ENCODE measurements around the gene ANKH. TPM values are rescaled to one million over a fixed set of nuclear protein-coding genes. Genes with fewer than 3 reads are reported as not detected.
"Not testable (repeated sequence)": the region's sequence is repeated elsewhere in the genome, so short reads cannot be mapped to it uniquely, and the experiment has no call there.

ANKH gene
- polyA plus RNA-seq, 2 of the 4 experiments (the other 2 are of a cell fraction): 11.7 to 17.3 TPM

DNA sequence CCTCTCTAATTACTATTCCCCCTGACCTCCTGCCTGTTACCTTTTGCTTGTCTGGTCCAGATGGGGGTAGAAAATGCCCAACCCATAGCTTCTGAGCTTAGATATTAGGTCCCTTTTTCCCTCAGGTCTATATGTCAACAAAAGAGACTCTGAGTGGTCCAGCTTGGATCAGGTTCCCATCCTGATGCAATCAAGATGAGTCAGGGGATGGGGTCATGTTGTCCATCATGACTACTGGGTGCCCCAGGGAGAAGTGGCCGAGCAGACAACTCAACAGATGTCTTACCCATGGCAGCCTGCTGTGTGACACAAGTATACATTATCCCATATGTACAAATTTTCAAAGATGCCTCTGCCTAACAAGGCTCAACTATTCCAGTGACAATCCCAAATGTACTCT lies 9.1 kb upstream of the ANKH start:
- H3K4me2 ChIP-seq: peak overlapping the region; percentile 41; the same call in 2 of the 3 replicates
- CTCF ChIA-PET: interaction anchor here (0.6 to 1.7 kb wide), 9 partner anchors 8 to 894 kb away, joined by 3 to 8 read pairs (median 3); partner anchors contain the start of gene ANKH
- WGBS (ENCODE audit: missing lambda C conversion rate): 29% methylated on average over 1 of the region's 1 CpG
- peak overlapping the region; percentile 4 to 29; a peak in 2 of 6 replicates for H3K27ac ChIP-seq
- ATAC-seq (peak in 1 of 2 experiments; percentile 41; a peak in 2 of 6 replicates), DNase-seq (ENCODE audit: low read depth in 1 of 2, low spot score in 1 of 2) (peak in 1 of 2 experiments; percentile 26), FAIRE-seq (no peak)
- peaks cover 22% of the 10 kb centered on the region for H3K4me1 ChIP-seq
- TF ChIP-seq RFX5 (IDR thresholded peaks at IDR 0.05) (no peak), RARB (CRISPR knock-in tag; IDR thresholded peaks at IDR 0.05) (no peak), POLR2A (IDR thresholded peaks at IDR 0.05; ENCODE audit: low read length) (no peak), MAZ (IDR thresholded peaks at IDR 0.05; ENCODE audit: borderline replicate concordance, low read depth, low read length) (no peak), JUNB (IDR thresholded peaks at IDR 0.05) (no peak), KDM1A (IDR thresholded peaks at IDR 0.05; ENCODE audit: low read depth) (no peak), EHMT2 (IDR thresholded peaks at IDR 0.05; ENCODE audit: low read depth) (no peak), NR3C1 (IDR thresholded peaks at IDR 0.05) (no peak)
- TF ChIP-seq, protein P1, sequence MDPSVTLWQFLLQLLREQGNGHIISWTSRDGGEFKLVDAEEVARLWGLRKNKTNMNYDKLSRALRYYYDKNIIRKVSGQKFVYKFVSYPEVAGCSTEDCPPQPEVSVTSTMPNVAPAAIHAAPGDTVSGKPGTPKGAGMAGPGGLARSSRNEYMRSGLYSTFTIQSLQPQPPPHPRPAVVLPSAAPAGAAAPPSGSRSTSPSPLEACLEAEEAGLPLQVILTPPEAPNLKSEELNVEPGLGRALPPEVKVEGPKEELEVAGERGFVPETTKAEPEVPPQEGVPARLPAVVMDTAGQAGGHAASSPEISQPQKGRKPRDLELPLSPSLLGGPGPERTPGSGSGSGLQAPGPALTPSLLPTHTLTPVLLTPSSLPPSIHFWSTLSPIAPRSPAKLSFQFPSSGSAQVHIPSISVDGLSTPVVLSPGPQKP (IDR thresholded peaks at IDR 0.05; ENCODE audit: low read depth, low read length): no peak
- TF ChIP-seq, protein P2, sequence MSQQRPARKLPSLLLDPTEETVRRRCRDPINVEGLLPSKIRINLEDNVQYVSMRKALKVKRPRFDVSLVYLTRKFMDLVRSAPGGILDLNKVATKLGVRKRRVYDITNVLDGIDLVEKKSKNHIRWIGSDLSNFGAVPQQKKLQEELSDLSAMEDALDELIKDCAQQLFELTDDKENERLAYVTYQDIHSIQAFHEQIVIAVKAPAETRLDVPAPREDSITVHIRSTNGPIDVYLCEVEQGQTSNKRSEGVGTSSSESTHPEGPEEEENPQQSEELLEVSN (IDR thresholded peaks at IDR 0.05; ENCODE audit: borderline replicate concordance, low read depth): no peak
- POLR2A ChIA-PET: interaction anchor here (0.6 kb wide), 1 partner anchor 54 kb away, joined by 4 read pairs; no protein-coding TSS in a partner anchor
- no peaks in the 10 kb centered on the region for H3K9me3 ChIP-seq
- H3K4me3 ChIP-seq: no peak overlapping the region

DNA sequence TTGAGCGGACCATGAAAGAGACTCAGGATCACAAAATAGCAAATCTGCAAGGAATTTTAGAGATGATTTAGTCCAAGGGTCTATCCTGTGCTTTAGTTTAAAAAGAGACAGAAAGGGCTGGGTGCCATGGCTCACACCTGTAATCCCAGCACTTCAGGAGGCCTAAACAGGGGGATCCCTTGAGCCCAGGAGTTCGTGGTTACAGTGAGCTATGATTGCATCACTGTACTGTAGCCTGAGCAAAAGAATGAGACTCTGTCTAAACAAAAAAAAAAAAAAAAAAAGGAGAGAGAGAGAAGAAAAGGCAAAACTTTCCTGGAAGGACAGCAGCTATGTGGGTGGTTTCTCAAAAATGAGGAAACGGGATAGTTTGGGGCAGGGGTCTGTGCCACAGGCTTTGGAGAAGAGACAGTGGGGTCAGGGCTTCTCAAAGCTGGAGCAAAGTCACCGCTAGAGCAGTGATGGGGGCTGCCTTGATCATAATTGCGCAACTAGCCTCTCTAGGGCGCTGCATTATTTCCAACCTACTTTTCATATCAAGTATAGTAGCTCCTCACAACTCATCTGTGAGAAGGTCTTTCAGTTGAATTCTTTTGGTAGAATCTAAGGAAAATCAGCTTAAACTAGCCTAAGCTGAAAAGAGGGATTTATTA lies 8.5 kb upstream of the ANKH start:
- CTCF ChIA-PET: interaction anchor here (0.6 to 1.7 kb wide), 9 partner anchors 7 to 894 kb away, joined by 3 to 8 read pairs (median 3); no protein-coding TSS in a partner anchor
- 67% methylated on average over 6 of the region's 6 CpGs for WGBS (ENCODE audit: missing lambda C conversion rate)

DNA sequence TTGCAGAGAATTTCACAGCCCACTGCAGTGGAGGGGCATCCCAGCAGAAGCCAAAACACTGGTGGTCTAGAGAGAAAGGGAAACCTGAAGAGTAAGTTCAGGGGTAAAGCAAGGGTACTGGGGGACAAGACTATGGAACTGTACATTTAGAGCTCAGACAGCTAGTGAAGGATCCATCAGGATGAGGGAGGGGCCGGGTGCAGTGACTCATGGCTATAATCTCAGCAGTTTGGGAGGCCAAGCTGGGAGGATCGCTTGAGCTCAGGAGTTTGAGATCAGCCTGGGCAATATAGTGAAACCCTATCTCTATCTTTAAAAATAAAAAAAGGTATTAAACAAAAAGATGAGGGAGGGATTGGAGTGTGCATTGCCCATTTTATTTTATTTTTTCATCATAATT lies 7.8 kb upstream of the ANKH start:
- POLR2A ChIA-PET: no interaction called here
- H3K27ac ChIP-seq: no peak overlapping the region
- no peak overlapping the region for H3K4me3 ChIP-seq
- no peak overlapping the region for H3K4me2 ChIP-seq
- DNase-seq (ENCODE audit: low read depth in 1 of 2, low spot score in 1 of 2): no peak
- 38% methylated on average over 2 of the region's 2 CpGs for WGBS (ENCODE audit: missing lambda C conversion rate)
- no peak for TF ChIP-seq CHD4 (IDR thresholded peaks at IDR 0.05; ENCODE audit: borderline replicate concordance)
- no peak for TF ChIP-seq ESRRA (IDR thresholded peaks at IDR 0.05; ENCODE audit: borderline replicate concordance, low read length)
- TF ChIP-seq FOSB (CRISPR knock-in tag; IDR thresholded peaks at IDR 0.05): no peak
- TF ChIP-seq, protein P3, sequence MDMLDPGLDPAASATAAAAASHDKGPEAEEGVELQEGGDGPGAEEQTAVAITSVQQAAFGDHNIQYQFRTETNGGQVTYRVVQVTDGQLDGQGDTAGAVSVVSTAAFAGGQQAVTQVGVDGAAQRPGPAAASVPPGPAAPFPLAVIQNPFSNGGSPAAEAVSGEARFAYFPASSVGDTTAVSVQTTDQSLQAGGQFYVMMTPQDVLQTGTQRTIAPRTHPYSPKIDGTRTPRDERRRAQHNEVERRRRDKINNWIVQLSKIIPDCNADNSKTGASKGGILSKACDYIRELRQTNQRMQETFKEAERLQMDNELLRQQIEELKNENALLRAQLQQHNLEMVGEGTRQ (IDR thresholded peaks at IDR 0.05): no peak
- TF ChIP-seq, protein P4, sequence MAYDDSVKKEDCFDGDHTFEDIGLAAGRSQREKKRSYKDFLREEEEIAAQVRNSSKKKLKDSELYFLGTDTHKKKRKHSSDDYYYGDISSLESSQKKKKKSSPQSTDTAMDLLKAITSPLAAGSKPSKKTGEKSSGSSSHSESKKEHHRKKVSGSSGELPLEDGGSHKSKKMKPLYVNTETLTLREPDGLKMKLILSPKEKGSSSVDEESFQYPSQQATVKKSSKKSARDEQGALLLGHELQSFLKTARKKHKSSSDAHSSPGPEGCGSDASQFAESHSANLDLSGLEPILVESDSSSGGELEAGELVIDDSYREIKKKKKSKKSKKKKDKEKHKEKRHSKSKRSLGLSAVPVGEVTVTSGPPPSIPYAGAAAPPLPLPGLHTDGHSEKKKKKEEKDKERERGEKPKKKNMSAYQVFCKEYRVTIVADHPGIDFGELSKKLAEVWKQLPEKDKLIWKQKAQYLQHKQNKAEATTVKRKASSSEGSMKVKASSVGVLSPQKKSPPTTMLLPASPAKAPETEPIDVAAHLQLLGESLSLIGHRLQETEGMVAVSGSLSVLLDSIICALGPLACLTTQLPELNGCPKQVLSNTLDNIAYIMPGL (CRISPR knock-in tag; IDR thresholded peaks at IDR 0.05; ENCODE audit: borderline replicate concordance): no peak
- TF ChIP-seq SREBF2 (IDR thresholded peaks at IDR 0.05): no peak
- TF ChIP-seq EP300 (IDR thresholded peaks at IDR 0.05): no peak
- no peak for TF ChIP-seq EHF (CRISPR knock-in tag; IDR thresholded peaks at IDR 0.05)
- TF ChIP-seq CHD2 (IDR thresholded peaks at IDR 0.05; ENCODE audit: low read length, partially characterized antibody): no peak
- no peak for TF ChIP-seq ZFP36 (IDR thresholded peaks at IDR 0.05; ENCODE audit: borderline replicate concordance, partially characterized antibody)
- no peak for TF ChIP-seq CBX8 (IDR thresholded peaks at IDR 0.05)
- TF ChIP-seq, protein P5, sequence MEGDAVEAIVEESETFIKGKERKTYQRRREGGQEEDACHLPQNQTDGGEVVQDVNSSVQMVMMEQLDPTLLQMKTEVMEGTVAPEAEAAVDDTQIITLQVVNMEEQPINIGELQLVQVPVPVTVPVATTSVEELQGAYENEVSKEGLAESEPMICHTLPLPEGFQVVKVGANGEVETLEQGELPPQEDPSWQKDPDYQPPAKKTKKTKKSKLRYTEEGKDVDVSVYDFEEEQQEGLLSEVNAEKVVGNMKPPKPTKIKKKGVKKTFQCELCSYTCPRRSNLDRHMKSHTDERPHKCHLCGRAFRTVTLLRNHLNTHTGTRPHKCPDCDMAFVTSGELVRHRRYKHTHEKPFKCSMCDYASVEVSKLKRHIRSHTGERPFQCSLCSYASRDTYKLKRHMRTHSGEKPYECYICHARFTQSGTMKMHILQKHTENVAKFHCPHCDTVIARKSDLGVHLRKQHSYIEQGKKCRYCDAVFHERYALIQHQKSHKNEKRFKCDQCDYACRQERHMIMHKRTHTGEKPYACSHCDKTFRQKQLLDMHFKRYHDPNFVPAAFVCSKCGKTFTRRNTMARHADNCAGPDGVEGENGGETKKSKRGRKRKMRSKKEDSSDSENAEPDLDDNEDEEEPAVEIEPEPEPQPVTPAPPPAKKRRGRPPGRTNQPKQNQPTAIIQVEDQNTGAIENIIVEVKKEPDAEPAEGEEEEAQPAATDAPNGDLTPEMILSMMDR (IDR thresholded peaks at IDR 0.05): no peak
- no peak for TF ChIP-seq NR3C1 (IDR thresholded peaks at IDR 0.05)
- ATAC-seq: no peak; a peak in 1 of 6 replicates
- peaks cover 22% of the 10 kb centered on the region for H3K4me1 ChIP-seq
- CTCF ChIA-PET: interaction anchor here (0.6 to 1.7 kb wide), 4 partner anchors 10 to 152 kb away, joined by 3 to 8 read pairs (median 3); no protein-coding TSS in a partner anchor
- FAIRE-seq: no peak
- H3K9me3 ChIP-seq: no peaks in the 10 kb centered on the region

More for the DNA sequence above, 8.5 kb upstream of the ANKH start:
- FAIRE-seq: no peak
- H3K27ac ChIP-seq: peak overlapping the region; percentile 4 to 29; a peak in 2 of 6 replicates
- DNase-seq (ENCODE audit: low read depth in 1 of 2, low spot score in 1 of 2): no peak
- POLR2A ChIA-PET: interaction anchor here (0.6 kb wide), 1 partner anchor 54 kb away, joined by 4 read pairs; no protein-coding TSS in a partner anchor
- H3K4me2 ChIP-seq: peak overlapping the region; percentile 41; the same call in 2 of the 3 replicates
- H3K4me3 ChIP-seq: no peak overlapping the region
- no peaks in the 10 kb centered on the region for H3K9me3 ChIP-seq
- TF ChIP-seq FOSB (CRISPR knock-in tag; IDR thresholded peaks at IDR 0.05) (no peak), CEBPB (IDR thresholded peaks at IDR 0.05) (peak; percentile 93)
- ATAC-seq: no peak; a peak in 1 of 6 replicates
- H3K4me1 ChIP-seq: peaks cover 22% of the 10 kb centered on the region

DNA sequence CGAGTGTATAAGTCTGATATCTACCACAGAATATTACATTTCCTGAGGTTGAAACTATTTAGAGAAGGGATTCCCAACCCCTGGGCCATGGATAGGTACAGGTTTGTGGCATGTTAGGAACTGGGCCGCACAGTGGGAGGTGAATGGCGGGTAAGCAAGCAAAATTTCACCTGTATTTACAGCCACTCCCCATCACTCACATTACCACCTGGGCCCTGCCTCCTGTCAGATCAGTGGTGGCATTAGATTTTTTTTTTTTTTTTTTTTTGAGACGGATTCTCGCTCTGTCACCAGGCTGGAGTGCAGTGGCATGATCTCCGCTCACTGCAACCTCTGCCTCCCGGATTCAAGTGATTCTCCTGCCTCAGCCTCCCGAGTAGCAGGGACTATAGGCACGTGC lies 6.6 kb upstream of the ANKH start:
- H3K27ac ChIP-seq: not testable (repeated sequence)

More for the DNA sequence above, 6.6 kb upstream of the ANKH start:
- ATAC-seq; H3K9me3 ChIP-seq; H3K4me2 ChIP-seq; FAIRE-seq; DNase-seq (ENCODE audit: low read depth in 1 of 2, low spot score in 1 of 2); H3K4me3 ChIP-seq; POLR2A ChIA-PET: not testable (repeated sequence)
- peaks cover 22% of the 10 kb centered on the region for H3K4me1 ChIP-seq
- 78% methylated on average over 9 of the region's 9 CpGs for WGBS (ENCODE audit: missing lambda C conversion rate)
- CTCF ChIA-PET: interaction anchor here (2.9 kb wide), 1 partner anchor 151 kb away, joined by 10 read pairs; no protein-coding TSS in a partner anchor
